Stimulated activated CD8-positive, alpha-beta memory T cell treated with anti-CD3 and anti-CD28 coated beads, Interleukin-7, amount 100 ng/mL, for 1 hour (primary cell): ENCODE results near the gene PHACTR2.
"Not testable (repeated sequence)": the region's sequence is repeated elsewhere in the genome, so short reads cannot be mapped to it uniquely, and the experiment has no call there.

Experiments
- DNase-seq, 2 donors: peaks; one replicate each; pipeline ENCODE4 v3.0.0-alpha.2; 2020; ENCODE audit warnings: low read depth in 2 of 2

Gene PHACTR2

GRCh38 chr6:143807103-143807772, 129.5 kb downstream of the PHACTR2 start:
- no peak for DNase-seq

- DNase-seq = no peak
These were observed 133.0 kb downstream of the PHACTR2 start for GRCh38 chr6:143810745-143811144.

- no peak for DNase-seq
These were observed 133.9 kb downstream of the PHACTR2 start for GRCh38 chr6:143811501-143812157.

GRCh38 chr6:143817621-143818020, 139.9 kb downstream of the PHACTR2 start:
- DNase-seq = no peak

GRCh38 chr6:143821359-143821758, 143.6 kb downstream of the PHACTR2 start:
- DNase-seq = no peak

- DNase-seq = no peak
These were observed 144.8 kb downstream of the PHACTR2 start for GRCh38 chr6:143822584-143823024.

- DNase-seq = no peak
These were observed 145.8 kb downstream of the PHACTR2 start for GRCh38 chr6:143823548-143823947.

- no peak for DNase-seq
These were observed 150.8 kb downstream of the PHACTR2 start for GRCh38 chr6:143828572-143828971.

- no peak for DNase-seq
These were observed 158.4 kb downstream of the PHACTR2 start for GRCh38 chr6:143836150-143836549.

GRCh38 chr6:143838395-143838794, 160.6 kb downstream of the PHACTR2 start:
- no peak for DNase-seq

- no peak for DNase-seq
These were observed 161.4 kb downstream of the PHACTR2 start for GRCh38 chr6:143839196-143839595.

GRCh38 chr6:143840595-143841265, 163.0 kb downstream of the PHACTR2 start:
- no peak for DNase-seq

GRCh38 chr6:143842461-143842901, 164.7 kb downstream of the PHACTR2 start:
- no peak for DNase-seq

- peak; percentile 83 to 84 for DNase-seq
These were observed 165.3 kb downstream of the PHACTR2 start, which contains the start of gene LTV1 for GRCh38 chr6:143842902-143843676. TSS of gene LTV1 (plus strand) at chr6:143843338. CDS start at chr6:143843478, 140 bp downstream.

- DNase-seq = no peak
These were observed 165.9 kb downstream of the PHACTR2 start for GRCh38 chr6:143843677-143843999.

- no peak for DNase-seq
These were observed 166.2 kb downstream of the PHACTR2 start for GRCh38 chr6:143844006-143844405.

GRCh38 chr6:143845033-143845432, 167.3 kb downstream of the PHACTR2 start:
- no peak for DNase-seq

GRCh38 chr6:143851706-143852105, 173.9 kb downstream of the PHACTR2 start:
- DNase-seq = not testable (repeated sequence)

- DNase-seq = not testable (repeated sequence)
These were observed 177.3 kb downstream of the PHACTR2 start for GRCh38 chr6:143855057-143855456.

- DNase-seq = not testable (repeated sequence)
These were observed 179.0 kb downstream of the PHACTR2 start for GRCh38 chr6:143856762-143857161.

- DNase-seq = no peak
These were observed 179.9 kb downstream of the PHACTR2 start for GRCh38 chr6:143857651-143858050.
